ENCODE results near the gene TRANK1.

Gene TRANK1

DNA sequence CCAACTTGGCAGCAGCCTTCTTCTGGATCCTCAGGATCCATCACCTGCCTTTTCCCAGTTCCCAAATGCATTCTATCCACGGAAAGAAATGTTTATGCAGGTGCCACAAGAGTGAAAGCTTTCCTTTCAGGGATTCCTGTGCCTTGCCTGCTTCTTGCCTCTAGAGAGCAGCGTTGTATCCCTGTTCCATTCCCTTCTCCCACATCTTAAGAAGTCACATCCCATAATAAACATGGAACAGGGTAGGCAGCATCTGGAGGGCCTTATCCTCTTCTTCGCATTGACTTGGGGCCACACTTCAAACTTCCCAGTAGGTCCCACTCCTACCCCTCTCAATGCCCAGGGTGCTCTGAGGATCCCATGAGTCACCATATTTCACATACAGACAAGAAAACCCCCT lies 107.8 kb downstream of the TRANK1 start:
- TF ChIP-seq ZNF8 (CRISPR knock-in tag; IDR thresholded peaks at IDR 0.05) (no peak), TCF4 (CRISPR knock-in tag; IDR thresholded peaks at IDR 0.05; ENCODE audit: borderline replicate concordance) (no peak), TOX (CRISPR knock-in tag; IDR thresholded peaks at IDR 0.05; ENCODE audit: borderline replicate concordance) (no peak), ISL1 (CRISPR knock-in tag; IDR thresholded peaks at IDR 0.05) (no peak), PATZ1 (CRISPR knock-in tag; IDR thresholded peaks at IDR 0.05; ENCODE audit: borderline replicate concordance) (no peak), GLIS3 (CRISPR knock-in tag; IDR thresholded peaks at IDR 0.05) (no peak), ZFP3 (CRISPR knock-in tag; IDR thresholded peaks at IDR 0.05) (no peak), RARB (CRISPR knock-in tag; IDR thresholded peaks at IDR 0.05) (no peak), ARNTL (CRISPR knock-in tag; IDR thresholded peaks at IDR 0.05; ENCODE audit: borderline replicate concordance, low read depth) (no peak)
- TF ChIP-seq, protein P1, sequence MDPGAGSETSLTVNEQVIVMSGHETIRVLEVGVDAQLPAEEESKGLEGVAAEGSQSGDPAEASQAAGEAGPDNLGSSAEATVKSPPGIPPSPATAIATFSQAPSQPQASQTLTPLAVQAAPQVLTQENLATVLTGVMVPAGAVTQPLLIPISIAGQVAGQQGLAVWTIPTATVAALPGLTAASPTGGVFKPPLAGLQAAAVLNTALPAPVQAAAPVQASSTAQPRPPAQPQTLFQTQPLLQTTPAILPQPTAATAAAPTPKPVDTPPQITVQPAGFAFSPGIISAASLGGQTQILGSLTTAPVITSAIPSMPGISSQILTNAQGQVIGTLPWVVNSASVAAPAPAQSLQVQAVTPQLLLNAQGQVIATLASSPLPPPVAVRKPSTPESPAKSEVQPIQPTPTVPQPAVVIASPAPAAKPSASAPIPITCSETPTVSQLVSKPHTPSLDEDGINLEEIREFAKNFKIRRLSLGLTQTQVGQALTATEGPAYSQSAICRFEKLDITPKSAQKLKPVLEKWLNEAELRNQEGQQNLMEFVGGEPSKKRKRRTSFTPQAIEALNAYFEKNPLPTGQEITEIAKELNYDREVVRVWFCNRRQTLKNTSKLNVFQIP (CRISPR knock-in tag; IDR thresholded peaks at IDR 0.05; ENCODE audit: borderline replicate concordance, low read depth) = no peak
- TF ChIP-seq, protein P2, sequence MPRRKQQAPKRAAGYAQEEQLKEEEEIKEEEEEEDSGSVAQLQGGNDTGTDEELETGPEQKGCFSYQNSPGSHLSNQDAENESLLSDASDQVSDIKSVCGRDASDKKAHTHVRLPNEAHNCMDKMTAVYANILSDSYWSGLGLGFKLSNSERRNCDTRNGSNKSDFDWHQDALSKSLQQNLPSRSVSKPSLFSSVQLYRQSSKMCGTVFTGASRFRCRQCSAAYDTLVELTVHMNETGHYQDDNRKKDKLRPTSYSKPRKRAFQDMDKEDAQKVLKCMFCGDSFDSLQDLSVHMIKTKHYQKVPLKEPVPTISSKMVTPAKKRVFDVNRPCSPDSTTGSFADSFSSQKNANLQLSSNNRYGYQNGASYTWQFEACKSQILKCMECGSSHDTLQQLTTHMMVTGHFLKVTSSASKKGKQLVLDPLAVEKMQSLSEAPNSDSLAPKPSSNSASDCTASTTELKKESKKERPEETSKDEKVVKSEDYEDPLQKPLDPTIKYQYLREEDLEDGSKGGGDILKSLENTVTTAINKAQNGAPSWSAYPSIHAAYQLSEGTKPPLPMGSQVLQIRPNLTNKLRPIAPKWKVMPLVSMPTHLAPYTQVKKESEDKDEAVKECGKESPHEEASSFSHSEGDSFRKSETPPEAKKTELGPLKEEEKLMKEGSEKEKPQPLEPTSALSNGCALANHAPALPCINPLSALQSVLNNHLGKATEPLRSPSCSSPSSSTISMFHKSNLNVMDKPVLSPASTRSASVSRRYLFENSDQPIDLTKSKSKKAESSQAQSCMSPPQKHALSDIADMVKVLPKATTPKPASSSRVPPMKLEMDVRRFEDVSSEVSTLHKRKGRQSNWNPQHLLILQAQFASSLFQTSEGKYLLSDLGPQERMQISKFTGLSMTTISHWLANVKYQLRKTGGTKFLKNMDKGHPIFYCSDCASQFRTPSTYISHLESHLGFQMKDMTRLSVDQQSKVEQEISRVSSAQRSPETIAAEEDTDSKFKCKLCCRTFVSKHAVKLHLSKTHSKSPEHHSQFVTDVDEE (CRISPR knock-in tag; IDR thresholded peaks at IDR 0.05) = no peak
- no peak for ATAC-seq

DNA sequence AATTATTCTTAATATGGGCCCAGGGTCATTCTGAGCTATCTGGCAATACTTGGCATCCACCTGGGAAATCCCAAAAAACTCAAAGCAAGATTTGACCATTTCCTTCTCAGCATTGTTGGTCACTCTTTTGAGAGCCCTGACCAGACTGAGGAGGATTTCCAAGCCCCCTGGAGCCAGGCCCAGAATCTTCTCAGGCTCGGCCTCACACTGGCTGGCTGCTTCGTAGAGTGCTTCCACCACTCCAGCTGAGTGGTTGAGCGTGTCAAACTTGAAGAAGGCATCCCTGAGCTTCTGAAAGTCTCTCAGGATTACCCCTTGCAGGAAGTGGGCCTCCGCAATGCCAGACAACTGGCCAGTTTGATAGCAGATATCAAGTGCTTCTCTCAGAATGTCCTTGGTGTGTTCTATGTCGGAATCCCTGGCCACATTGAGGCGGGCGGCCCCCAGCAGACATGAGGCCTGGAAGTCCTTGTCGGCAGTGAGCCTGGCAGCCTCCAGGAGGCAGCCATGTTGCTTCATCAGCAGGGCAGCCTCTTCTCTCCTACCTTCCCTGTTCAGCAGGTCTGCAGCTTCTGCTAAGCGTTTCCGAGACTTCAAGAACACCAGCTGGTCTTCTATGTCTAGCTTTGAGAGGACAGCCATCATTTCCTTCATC lies 111.6 kb downstream of the TRANK1 start:
- ATAC-seq = no peak
- TF ChIP-seq ARNTL (CRISPR knock-in tag; IDR thresholded peaks at IDR 0.05; ENCODE audit: borderline replicate concordance, low read depth) (no peak), RARB (CRISPR knock-in tag; IDR thresholded peaks at IDR 0.05) (no peak), GLIS3 (CRISPR knock-in tag; IDR thresholded peaks at IDR 0.05) (no peak), OSR1 (CRISPR knock-in tag; IDR thresholded peaks at IDR 0.05) (no peak), PPARA (CRISPR knock-in tag; IDR thresholded peaks at IDR 0.05; ENCODE audit: borderline replicate concordance) (no peak), ZNF565 (CRISPR knock-in tag; conservative IDR thresholded peaks at IDR 0.05; ENCODE audit: low read depth) (no peak), PATZ1 (CRISPR knock-in tag; IDR thresholded peaks at IDR 0.05; ENCODE audit: borderline replicate concordance) (no peak), TOX (CRISPR knock-in tag; IDR thresholded peaks at IDR 0.05; ENCODE audit: borderline replicate concordance) (no peak), TCF4 (CRISPR knock-in tag; IDR thresholded peaks at IDR 0.05; ENCODE audit: borderline replicate concordance) (no peak), SNAI2 (CRISPR knock-in tag; IDR thresholded peaks at IDR 0.05) (no peak), ZNF70 (CRISPR knock-in tag; IDR thresholded peaks at IDR 0.05) (no peak), ZC3H10 (CRISPR knock-in tag; IDR thresholded peaks at IDR 0.05) (no peak), CSDC2 (CRISPR knock-in tag; IDR thresholded peaks at IDR 0.05) (no peak), ISL1 (CRISPR knock-in tag; IDR thresholded peaks at IDR 0.05) (no peak), ESRRG (CRISPR knock-in tag; IDR thresholded peaks at IDR 0.05) (no peak), ZNF8 (CRISPR knock-in tag; IDR thresholded peaks at IDR 0.05) (no peak)
- TF ChIP-seq, protein P1 (CRISPR knock-in tag; IDR thresholded peaks at IDR 0.05; ENCODE audit: borderline replicate concordance, low read depth) = no peak
- TF ChIP-seq, protein P2 (CRISPR knock-in tag; IDR thresholded peaks at IDR 0.05) = no peak
- TF ChIP-seq, protein P3, sequence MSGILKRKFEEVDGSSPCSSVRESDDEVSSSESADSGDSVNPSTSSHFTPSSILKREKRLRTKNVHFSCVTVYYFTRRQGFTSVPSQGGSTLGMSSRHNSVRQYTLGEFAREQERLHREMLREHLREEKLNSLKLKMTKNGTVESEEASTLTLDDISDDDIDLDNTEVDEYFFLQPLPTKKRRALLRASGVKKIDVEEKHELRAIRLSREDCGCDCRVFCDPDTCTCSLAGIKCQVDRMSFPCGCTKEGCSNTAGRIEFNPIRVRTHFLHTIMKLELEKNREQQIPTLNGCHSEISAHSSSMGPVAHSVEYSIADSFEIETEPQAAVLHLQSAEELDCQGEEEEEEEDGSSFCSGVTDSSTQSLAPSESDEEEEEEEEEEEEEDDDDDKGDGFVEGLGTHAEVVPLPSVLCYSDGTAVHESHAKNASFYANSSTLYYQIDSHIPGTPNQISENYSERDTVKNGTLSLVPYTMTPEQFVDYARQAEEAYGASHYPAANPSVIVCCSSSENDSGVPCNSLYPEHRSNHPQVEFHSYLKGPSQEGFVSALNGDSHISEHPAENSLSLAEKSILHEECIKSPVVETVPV (CRISPR knock-in tag; IDR thresholded peaks at IDR 0.05) = no peak
- TF ChIP-seq, protein P4, sequence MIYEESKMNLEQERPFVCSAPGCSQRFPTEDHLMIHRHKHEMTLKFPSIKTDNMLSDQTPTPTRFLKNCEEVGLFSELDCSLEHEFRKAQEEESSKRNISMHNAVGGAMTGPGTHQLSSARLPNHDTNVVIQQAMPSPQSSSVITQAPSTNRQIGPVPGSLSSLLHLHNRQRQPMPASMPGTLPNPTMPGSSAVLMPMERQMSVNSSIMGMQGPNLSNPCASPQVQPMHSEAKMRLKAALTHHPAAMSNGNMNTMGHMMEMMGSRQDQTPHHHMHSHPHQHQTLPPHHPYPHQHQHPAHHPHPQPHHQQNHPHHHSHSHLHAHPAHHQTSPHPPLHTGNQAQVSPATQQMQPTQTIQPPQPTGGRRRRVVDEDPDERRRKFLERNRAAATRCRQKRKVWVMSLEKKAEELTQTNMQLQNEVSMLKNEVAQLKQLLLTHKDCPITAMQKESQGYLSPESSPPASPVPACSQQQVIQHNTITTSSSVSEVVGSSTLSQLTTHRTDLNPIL (CRISPR knock-in tag; IDR thresholded peaks at IDR 0.05; ENCODE audit: low read depth) = no peak

All from SK-N-SH treated with all-trans-retinoic acid at 6 μM for 48 hours (cell line).